Rectal smooth muscle tissue (tissue), 1 donor: ENCODE measurements around the gene TACC2.
A peak's percentile ranks its signal among the peaks of the same experiment; 100 is the strongest.
"Not testable (repeated sequence)": the region's sequence is repeated elsewhere in the genome, so short reads cannot be mapped to it uniquely, and the experiment has no call there.

ENCODE experiments used
- H3K27ac ChIP-seq: one replicate; pipeline ENCODE4 v1.7.0; 2013; ENCODE audit warnings: low read depth, low read length, inconsistent platforms
- H3K27me3 ChIP-seq: one replicate; pipeline ENCODE4 v1.7.0; 2013; ENCODE audit warnings: low read length; ENCODE audit not compliant: control insufficient read depth, insufficient read depth
- H3K36me3 ChIP-seq: one replicate; pipeline ENCODE4 v1.7.0; 2013; ENCODE audit warnings: low read length; ENCODE audit not compliant: control insufficient read depth, insufficient read depth
- H3K4me1 ChIP-seq: one replicate; pipeline ENCODE4 v1.7.0; 2013; ENCODE audit warnings: low read length; ENCODE audit not compliant: control insufficient read depth, insufficient read depth
- H3K4me3 ChIP-seq: one replicate; pipeline ENCODE4 v1.7.0; 2013; ENCODE audit warnings: low read length
- H3K9ac ChIP-seq: one replicate; pipeline ENCODE4 v1.7.0; 2013; ENCODE audit warnings: low read length

Gene TACC2

GRCh38 chr10:122082616-122083477, 93.9 kb downstream of the TACC2 start:
- H3K4me3 ChIP-seq, result no peak overlapping the region
- H3K27me3 ChIP-seq, result peaks cover 2% of the 10 kb centered on the region
- no peaks in the 10 kb centered on the region for H3K4me1 ChIP-seq
- no peak overlapping the region for H3K27ac ChIP-seq
- H3K36me3 ChIP-seq, result no peaks in the 10 kb centered on the region
- no peak overlapping the region for H3K9ac ChIP-seq

GRCh38 chr10:122083478-122084025, 94.6 kb downstream of the TACC2 start:
- H3K36me3 ChIP-seq, result no peaks in the 10 kb centered on the region
- no peaks in the 10 kb centered on the region for H3K4me1 ChIP-seq
- H3K27ac ChIP-seq, result no peak overlapping the region
- H3K27me3 ChIP-seq, result peaks cover 2% of the 10 kb centered on the region
- H3K4me3 ChIP-seq, result no peak overlapping the region
- H3K9ac ChIP-seq, result no peak overlapping the region

GRCh38 chr10:122084286-122085041, 95.5 kb downstream of the TACC2 start:
- Histone ChIP-seq H3K4me1 (no peaks in the 10 kb centered on the region), H3K9ac (no peak overlapping the region), H3K27ac (no peak overlapping the region), H3K4me3 (no peak overlapping the region), H3K27me3 (peaks cover 2% of the 10 kb centered on the region), H3K36me3 (peaks cover 2% of the 10 kb centered on the region)

GRCh38 chr10:122085423-122085911, 96.5 kb downstream of the TACC2 start:
- Histone ChIP-seq H3K36me3 (peaks cover 3% of the 10 kb centered on the region), H3K9ac (no peak overlapping the region), H3K27ac (no peak overlapping the region), H3K4me3 (no peak overlapping the region), H3K4me1 (no peaks in the 10 kb centered on the region), H3K27me3 (peaks cover 2% of the 10 kb centered on the region)

- Histone ChIP-seq H3K4me1 (no peaks in the 10 kb centered on the region), H3K27me3 (peaks cover 2% of the 10 kb centered on the region)
Observed at GRCh38 chr10:122086416-122087240, 97.7 kb downstream of the TACC2 start.

GRCh38 chr10:122087436-122087835, 98.5 kb downstream of the TACC2 start:
- Histone ChIP-seq H3K4me3 (no peak overlapping the region), H3K4me1 (no peaks in the 10 kb centered on the region), H3K9ac (no peak overlapping the region), H3K36me3 (peaks cover 3% of the 10 kb centered on the region), H3K27ac (no peak overlapping the region), H3K27me3 (peaks cover 2% of the 10 kb centered on the region)

More at GRCh38 chr10:122086416-122087240, 97.7 kb downstream of the TACC2 start:
- no peak overlapping the region for H3K4me3 ChIP-seq
- H3K27ac ChIP-seq, result no peak overlapping the region
- H3K9ac ChIP-seq, result no peak overlapping the region
- peaks cover 3% of the 10 kb centered on the region for H3K36me3 ChIP-seq

- no peak overlapping the region for H3K9ac ChIP-seq
- peaks cover 3% of the 10 kb centered on the region for H3K36me3 ChIP-seq
- no peak overlapping the region for H3K27ac ChIP-seq
- H3K4me1 ChIP-seq, result no peaks in the 10 kb centered on the region
- H3K27me3 ChIP-seq, result no peaks in the 10 kb centered on the region
- H3K4me3 ChIP-seq, result no peak overlapping the region
Observed at GRCh38 chr10:122089311-122090017, 100.5 kb downstream of the TACC2 start.

- Histone ChIP-seq H3K36me3 (peaks cover 3% of the 10 kb centered on the region), H3K4me3 (no peak overlapping the region), H3K27me3 (no peaks in the 10 kb centered on the region), H3K27ac (no peak overlapping the region), H3K9ac (no peak overlapping the region), H3K4me1 (no peaks in the 10 kb centered on the region)
Observed at GRCh38 chr10:122091722-122092121, 102.8 kb downstream of the TACC2 start.

- Histone ChIP-seq H3K4me3 (no peak overlapping the region), H3K27me3 (no peaks in the 10 kb centered on the region), H3K27ac (no peak overlapping the region), H3K36me3 (peaks cover 6% of the 10 kb centered on the region), H3K9ac (no peak overlapping the region), H3K4me1 (no peaks in the 10 kb centered on the region)
Observed at GRCh38 chr10:122093076-122093475, 104.1 kb downstream of the TACC2 start.

- not testable (repeated sequence) for H3K27ac ChIP-seq, H3K9ac ChIP-seq, H3K36me3 ChIP-seq
Observed at GRCh38 chr10:122096181-122096580, 107.2 kb downstream of the TACC2 start.

GRCh38 chr10:122096705-122097104, 107.7 kb downstream of the TACC2 start:
- H3K27me3 ChIP-seq, result no peaks in the 10 kb centered on the region
- H3K9ac ChIP-seq, result no peak overlapping the region
- peaks cover 3% of the 10 kb centered on the region for H3K4me1 ChIP-seq
- peak overlapping the region; percentile 60 for H3K27ac ChIP-seq
- H3K4me3 ChIP-seq, result no peak overlapping the region
- peaks cover 3% of the 10 kb centered on the region for H3K36me3 ChIP-seq

More at GRCh38 chr10:122096181-122096580, 107.2 kb downstream of the TACC2 start:
- not testable (repeated sequence) for H3K4me1 ChIP-seq, H3K4me3 ChIP-seq, H3K27me3 ChIP-seq
